VCaP (cell line): ENCODE measurements around the gene CNNM2.

Experiments
- H3K27ac ChIP-seq: fragments of 450-650 bp; 2 replicates; pipeline ENCODE4 v1.5.1; 2017
- CTCF ChIP-seq: fragments of 450-650 bp; conservative IDR thresholded peaks from 2 replicates; pipeline ENCODE4 v1.5.1; 2017; ENCODE audit warnings: mild to moderate bottlenecking, moderate library complexity

Gene CNNM2

DNA sequence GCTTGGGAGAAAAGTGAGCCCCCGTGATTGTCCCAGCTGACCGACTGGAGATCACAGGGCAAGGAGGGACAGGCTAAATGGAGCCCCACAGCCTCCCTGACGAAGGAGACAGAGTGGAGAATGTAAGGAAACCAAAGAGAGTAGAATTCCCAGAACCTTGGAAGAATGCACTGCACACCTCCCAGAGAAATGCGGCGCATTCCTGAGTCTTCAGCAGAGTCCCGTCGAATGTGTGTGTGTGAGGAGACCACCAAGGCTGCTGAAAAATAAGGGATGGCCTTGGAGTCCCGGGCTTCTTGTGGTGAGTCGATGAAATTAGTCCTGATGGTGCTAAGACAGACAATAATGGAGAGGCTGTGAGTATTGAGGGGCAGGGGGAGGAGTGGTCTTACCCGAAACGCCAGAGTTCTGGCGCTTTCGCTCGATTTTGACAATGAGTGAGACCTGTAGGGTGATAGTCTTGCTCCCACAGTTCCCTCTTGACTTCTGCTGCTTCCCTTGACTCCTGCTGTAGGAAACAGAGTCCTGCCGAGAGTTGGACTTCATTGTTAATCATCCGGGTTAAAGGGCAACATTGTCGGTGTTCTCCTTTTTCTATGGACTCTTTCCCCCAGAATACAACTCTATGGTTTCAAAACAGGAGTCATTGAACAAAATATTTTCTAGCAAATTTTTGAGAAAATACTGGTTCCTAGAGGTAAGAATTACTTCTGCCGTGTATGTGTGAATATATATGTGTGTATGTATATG is 103.2 kb downstream of the CNNM2 start:
- no peak overlapping the region for H3K27ac ChIP-seq
- TF ChIP-seq CTCF = no peak

DNA sequence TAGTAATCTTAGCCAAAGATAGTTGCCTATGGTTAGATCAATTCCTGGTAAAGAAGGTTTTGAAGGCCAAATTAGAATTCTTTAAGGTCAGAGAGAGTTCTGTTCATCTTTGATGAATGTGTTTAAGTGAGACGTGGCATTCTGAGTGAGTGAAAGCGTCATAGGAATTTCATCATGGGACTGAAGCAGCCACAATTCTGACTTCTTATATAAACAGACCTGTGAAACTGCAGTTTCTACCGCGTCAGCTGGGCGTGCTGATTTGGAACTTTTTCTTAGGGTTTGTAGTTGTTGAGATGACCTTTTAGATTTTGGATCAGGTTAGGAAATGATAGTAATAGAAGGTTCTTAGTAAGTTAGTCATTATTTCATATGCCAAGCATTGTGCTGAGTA is 103.8 kb downstream of the CNNM2 start:
- no peak overlapping the region for H3K27ac ChIP-seq
- no peak for TF ChIP-seq CTCF

GRCh38 chr10:103025696-103026095 is 107.6 kb downstream of the CNNM2 start:
- TF ChIP-seq CTCF = no peak
- no peak overlapping the region for H3K27ac ChIP-seq

GRCh38 chr10:103038570-103038969 is 120.5 kb downstream of the CNNM2 start:
- no peak for TF ChIP-seq CTCF
- no peak overlapping the region for H3K27ac ChIP-seq

DNA sequence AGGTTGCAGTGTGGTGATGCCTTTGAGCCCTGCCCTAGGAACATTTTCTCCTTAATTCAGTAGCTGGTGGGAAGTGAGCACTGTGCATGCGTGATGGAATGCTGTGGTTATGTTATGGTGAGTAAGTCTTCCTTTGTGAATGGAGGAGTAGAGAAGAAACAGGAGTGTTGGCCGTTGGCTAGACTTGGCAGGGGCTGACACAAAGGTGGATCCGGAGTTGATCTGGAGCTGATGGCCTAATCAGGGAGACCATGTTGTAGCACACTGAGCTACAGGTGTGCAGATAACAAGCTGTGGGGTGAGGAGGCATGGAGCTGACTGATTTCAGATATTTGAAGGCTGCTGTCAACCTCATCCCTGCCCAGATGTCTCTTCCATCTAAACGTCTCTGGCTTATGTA is 122.3 kb downstream of the CNNM2 start:
- no peak for TF ChIP-seq CTCF
- no peak overlapping the region for H3K27ac ChIP-seq

GRCh38 chr10:103041391-103041790 is 123.3 kb downstream of the CNNM2 start:
- TF ChIP-seq CTCF = no peak
- H3K27ac ChIP-seq = no peak overlapping the region

- TF ChIP-seq CTCF = no peak
These were observed 124.0 kb downstream of the CNNM2 start for GRCh38 chr10:103042129-103042528.

More at GRCh38 chr10:103042129-103042528, 124.0 kb downstream of the CNNM2 start:
- H3K27ac ChIP-seq = no peak overlapping the region
